ENCODE data around the gene WDR54.
"Not testable (repeated sequence)": the region's sequence is repeated elsewhere in the genome, so short reads cannot be mapped to it uniquely, and the experiment has no call there.

The WDR54 gene

GRCh38 chr2:74407682-74408081 is 13.8 kb upstream of the WDR54 start:
- no peak for DNase-seq

- DNase-seq = no peak
Measured at GRCh38 chr2:74413001-74413698, 8.4 kb upstream of the WDR54 start.

GRCh38 chr2:74414441-74414840 is 7.1 kb upstream of the WDR54 start:
- no peak for DNase-seq

- no peak for DNase-seq
Measured at GRCh38 chr2:74414881-74415761, 6.4 kb upstream of the WDR54 start.

- DNase-seq = no peak
Measured at GRCh38 chr2:74415762-74416395, 5.7 kb upstream of the WDR54 start.

GRCh38 chr2:74416778-74417177 is 4.8 kb upstream of the WDR54 start:
- no peak for DNase-seq

- no peak for DNase-seq
Measured at GRCh38 chr2:74417197-74417596, 4.3 kb upstream of the WDR54 start.

- DNase-seq = no peak
Measured at GRCh38 chr2:74417763-74418162, 3.8 kb upstream of the WDR54 start.

GRCh38 chr2:74418312-74418711 is 3.2 kb upstream of the WDR54 start:
- no peak for DNase-seq

GRCh38 chr2:74419345-74419744 is 2.2 kb upstream of the WDR54 start:
- DNase-seq = no peak

GRCh38 chr2:74420006-74420405 is 1.5 kb upstream of the WDR54 start:
- no peak for DNase-seq

- DNase-seq = not testable (repeated sequence)
Measured at GRCh38 chr2:74420443-74421103, 957 bp upstream of the WDR54 start.

GRCh38 chr2:74423231-74424095 is 1.9 kb downstream of the WDR54 start:
- DNase-seq = no peak

GRCh38 chr2:74424139-74424992 is 2.8 kb downstream of the WDR54 start:
- DNase-seq = no peak

GRCh38 chr2:74424995-74425406 is 3.5 kb downstream of the WDR54 start:
- no peak for DNase-seq

GRCh38 chr2:74425523-74425922 is 4.0 kb downstream of the WDR54 start:
- DNase-seq = no peak

- no peak for DNase-seq
Measured at GRCh38 chr2:74426181-74426758, 4.7 kb downstream of the WDR54 start.

GRCh38 chr2:74427551-74427950 is 6.0 kb downstream of the WDR54 start:
- DNase-seq = no peak

- DNase-seq = no peak
Measured at GRCh38 chr2:74428675-74429074, 7.1 kb downstream of the WDR54 start.

- no peak for DNase-seq
Measured at GRCh38 chr2:74429487-74430451, 8.2 kb downstream of the WDR54 start.
